ENCODE results near the gene MFSD6.

The MFSD6 gene

GRCh38 chr2:190447766-190448165 is 39.6 kb downstream of the MFSD6 start:
- no peaks in the 10 kb centered on the region for H3K9me3 ChIP-seq (ENCODE audit: control insufficient read depth, low read length)
- H3K27me3 ChIP-seq (ENCODE audit: control insufficient read depth, insufficient read depth, low read length, poor library complexity, severe bottlenecking) = no peaks in the 10 kb centered on the region
- H3K27ac ChIP-seq (ENCODE audit: insufficient read depth, low read depth, low read length, poor library complexity, severe bottlenecking) = no peak overlapping the region
- no peak overlapping the region for H3K4me3 ChIP-seq (ENCODE audit: insufficient read depth, low read depth, low read length)
- H3K36me3 ChIP-seq (ENCODE audit: control insufficient read depth, insufficient read depth, low read length) = no peaks in the 10 kb centered on the region
- no peaks in the 10 kb centered on the region for H3K4me1 ChIP-seq (ENCODE audit: control insufficient read depth, insufficient read depth, low read length)

- WGBS, 2 experiments = 100% methylated on average over 1 of the region's 3 CpGs
- no peak overlapping the region for H3K4me3 ChIP-seq (ENCODE audit: insufficient read depth, low read depth, low read length)
These were observed 41.8 kb downstream of the MFSD6 start for GRCh38 chr2:190449925-190450324.

GRCh38 chr2:190450363-190450762 is 42.2 kb downstream of the MFSD6 start:
- Histone ChIP-seq H3K9me3 (ENCODE audit: control insufficient read depth, low read length) (no peaks in the 10 kb centered on the region), H3K4me3 (ENCODE audit: insufficient read depth, low read depth, low read length) (no peak overlapping the region), H3K4me1 (ENCODE audit: control insufficient read depth, insufficient read depth, low read length) (no peaks in the 10 kb centered on the region), H3K27me3 (ENCODE audit: control insufficient read depth, insufficient read depth, low read length, poor library complexity, severe bottlenecking) (no peaks in the 10 kb centered on the region), H3K36me3 (ENCODE audit: control insufficient read depth, insufficient read depth, low read length) (no peaks in the 10 kb centered on the region), H3K27ac (ENCODE audit: insufficient read depth, low read depth, low read length, poor library complexity, severe bottlenecking) (no peak overlapping the region)
- WGBS, 2 experiments = 94 to 97% methylated on average over 2 of the region's 2 CpGs

More at GRCh38 chr2:190449925-190450324, 41.8 kb downstream of the MFSD6 start:
- H3K36me3 ChIP-seq (ENCODE audit: control insufficient read depth, insufficient read depth, low read length) = no peaks in the 10 kb centered on the region
- no peaks in the 10 kb centered on the region for H3K9me3 ChIP-seq (ENCODE audit: control insufficient read depth, low read length)
- H3K27me3 ChIP-seq (ENCODE audit: control insufficient read depth, insufficient read depth, low read length, poor library complexity, severe bottlenecking) = no peaks in the 10 kb centered on the region
- H3K4me1 ChIP-seq (ENCODE audit: control insufficient read depth, insufficient read depth, low read length) = no peaks in the 10 kb centered on the region
- no peak overlapping the region for H3K27ac ChIP-seq (ENCODE audit: insufficient read depth, low read depth, low read length, poor library complexity, severe bottlenecking)

GRCh38 chr2:190451561-190452176 is 43.5 kb downstream of the MFSD6 start:
- WGBS, 2 experiments = 86 to 95% methylated on average over 2 of the region's 2 CpGs
- no peak overlapping the region for H3K27ac ChIP-seq (ENCODE audit: insufficient read depth, low read depth, low read length, poor library complexity, severe bottlenecking)
- no peaks in the 10 kb centered on the region for H3K9me3 ChIP-seq (ENCODE audit: control insufficient read depth, low read length)
- no peak overlapping the region for H3K4me3 ChIP-seq (ENCODE audit: insufficient read depth, low read depth, low read length)
- no peaks in the 10 kb centered on the region for H3K36me3 ChIP-seq (ENCODE audit: control insufficient read depth, insufficient read depth, low read length)
- no peaks in the 10 kb centered on the region for H3K4me1 ChIP-seq (ENCODE audit: control insufficient read depth, insufficient read depth, low read length)
- H3K27me3 ChIP-seq (ENCODE audit: control insufficient read depth, insufficient read depth, low read length, poor library complexity, severe bottlenecking) = no peaks in the 10 kb centered on the region

GRCh38 chr2:190452433-190452832 is 44.3 kb downstream of the MFSD6 start:
- H3K27me3 ChIP-seq (ENCODE audit: control insufficient read depth, insufficient read depth, low read length, poor library complexity, severe bottlenecking) = no peaks in the 10 kb centered on the region
- H3K9me3 ChIP-seq (ENCODE audit: control insufficient read depth, low read length) = no peaks in the 10 kb centered on the region
- no peak overlapping the region for H3K27ac ChIP-seq (ENCODE audit: insufficient read depth, low read depth, low read length, poor library complexity, severe bottlenecking)
- H3K36me3 ChIP-seq (ENCODE audit: control insufficient read depth, insufficient read depth, low read length) = no peaks in the 10 kb centered on the region
- H3K4me3 ChIP-seq (ENCODE audit: insufficient read depth, low read depth, low read length) = no peak overlapping the region
- no peaks in the 10 kb centered on the region for H3K4me1 ChIP-seq (ENCODE audit: control insufficient read depth, insufficient read depth, low read length)
- 79% methylated on average over 1 of the region's 1 CpG; no CpG with 5 or more reads in 1 of the 2 experiments for WGBS, 2 experiments

- WGBS, 2 experiments = 88 to 100% methylated on average over 2 of the region's 2 CpGs
- H3K4me3 ChIP-seq (ENCODE audit: insufficient read depth, low read depth, low read length) = no peak overlapping the region
- no peaks in the 10 kb centered on the region for H3K4me1 ChIP-seq (ENCODE audit: control insufficient read depth, insufficient read depth, low read length)
- no peak overlapping the region for H3K27ac ChIP-seq (ENCODE audit: insufficient read depth, low read depth, low read length, poor library complexity, severe bottlenecking)
- H3K36me3 ChIP-seq (ENCODE audit: control insufficient read depth, insufficient read depth, low read length) = no peaks in the 10 kb centered on the region
- H3K27me3 ChIP-seq (ENCODE audit: control insufficient read depth, insufficient read depth, low read length, poor library complexity, severe bottlenecking) = no peaks in the 10 kb centered on the region
- H3K9me3 ChIP-seq (ENCODE audit: control insufficient read depth, low read length) = no peaks in the 10 kb centered on the region
These were observed 46.6 kb downstream of the MFSD6 start for GRCh38 chr2:190454795-190455194.

GRCh38 chr2:190455358-190456095 is 47.4 kb downstream of the MFSD6 start:
- H3K27me3 ChIP-seq (ENCODE audit: control insufficient read depth, insufficient read depth, low read length, poor library complexity, severe bottlenecking) = no peaks in the 10 kb centered on the region
- no peak overlapping the region for H3K4me3 ChIP-seq (ENCODE audit: insufficient read depth, low read depth, low read length)
- H3K36me3 ChIP-seq (ENCODE audit: control insufficient read depth, insufficient read depth, low read length) = no peaks in the 10 kb centered on the region
- no peaks in the 10 kb centered on the region for H3K4me1 ChIP-seq (ENCODE audit: control insufficient read depth, insufficient read depth, low read length)
- 93 to 94% methylated on average over 7 of the region's 7 CpGs for WGBS, 2 experiments
- H3K9me3 ChIP-seq (ENCODE audit: control insufficient read depth, low read length) = no peaks in the 10 kb centered on the region
- H3K27ac ChIP-seq (ENCODE audit: insufficient read depth, low read depth, low read length, poor library complexity, severe bottlenecking) = no peak overlapping the region

- Histone ChIP-seq H3K4me1 (ENCODE audit: control insufficient read depth, insufficient read depth, low read length) (no peaks in the 10 kb centered on the region), H3K27ac (ENCODE audit: insufficient read depth, low read depth, low read length, poor library complexity, severe bottlenecking) (no peak overlapping the region), H3K27me3 (ENCODE audit: control insufficient read depth, insufficient read depth, low read length, poor library complexity, severe bottlenecking) (no peaks in the 10 kb centered on the region), H3K9me3 (ENCODE audit: control insufficient read depth, low read length) (no peaks in the 10 kb centered on the region), H3K4me3 (ENCODE audit: insufficient read depth, low read depth, low read length) (no peak overlapping the region), H3K36me3 (ENCODE audit: control insufficient read depth, insufficient read depth, low read length) (no peaks in the 10 kb centered on the region)
- 96 to 98% methylated on average over 7 of the region's 7 CpGs for WGBS, 2 experiments
These were observed 48.7 kb downstream of the MFSD6 start for GRCh38 chr2:190456833-190457232.

- WGBS, 2 experiments = 100% methylated on average over 1 to 2 of the region's 2 CpGs
- Histone ChIP-seq H3K27ac (ENCODE audit: insufficient read depth, low read depth, low read length, poor library complexity, severe bottlenecking) (no peak overlapping the region), H3K36me3 (ENCODE audit: control insufficient read depth, insufficient read depth, low read length) (no peaks in the 10 kb centered on the region), H3K4me1 (ENCODE audit: control insufficient read depth, insufficient read depth, low read length) (no peaks in the 10 kb centered on the region), H3K4me3 (ENCODE audit: insufficient read depth, low read depth, low read length) (no peak overlapping the region), H3K9me3 (ENCODE audit: control insufficient read depth, low read length) (no peaks in the 10 kb centered on the region), H3K27me3 (ENCODE audit: control insufficient read depth, insufficient read depth, low read length, poor library complexity, severe bottlenecking) (no peaks in the 10 kb centered on the region)
These were observed 49.1 kb downstream of the MFSD6 start for GRCh38 chr2:190457256-190457655.

GRCh38 chr2:190458352-190459107 is 50.4 kb downstream of the MFSD6 start:
- Histone ChIP-seq H3K27ac (ENCODE audit: insufficient read depth, low read depth, low read length, poor library complexity, severe bottlenecking) (no peak overlapping the region), H3K4me3 (ENCODE audit: insufficient read depth, low read depth, low read length) (no peak overlapping the region), H3K9me3 (ENCODE audit: control insufficient read depth, low read length) (no peaks in the 10 kb centered on the region), H3K4me1 (ENCODE audit: control insufficient read depth, insufficient read depth, low read length) (no peaks in the 10 kb centered on the region), H3K36me3 (ENCODE audit: control insufficient read depth, insufficient read depth, low read length) (no peaks in the 10 kb centered on the region), H3K27me3 (ENCODE audit: control insufficient read depth, insufficient read depth, low read length, poor library complexity, severe bottlenecking) (no peaks in the 10 kb centered on the region)
- 93 to 94% methylated on average over 8 of the region's 8 CpGs for WGBS, 2 experiments
